Measurements from ENCODE around the gene NEURL3. TPM values are rescaled to one million over a fixed set of nuclear protein-coding genes. Genes with fewer than 3 reads are reported as not detected.

Gene NEURL3
- total and polyA plus RNA-seq, 2 of the 8 experiments (the other 6 are each of a cell fraction or from before 2014, with no cell fraction given): not detected

GRCh38 chr2:96547203-96547641 is 42.1 kb upstream of the NEURL3 start (continued):
- no peak for TF ChIP-seq KDM4A (IDR thresholded peaks at IDR 0.05; ENCODE audit: low read depth, low read length, severe bottlenecking)

Measured in H1 (cell line).